Immature natural killer cell (primary cell): ENCODE results near the gene RALGPS1. TPM values are rescaled to one million over a fixed set of nuclear protein-coding genes. Genes with fewer than 3 reads are reported as not detected.

Experiments used
- DNase-seq, 3 donors: peaks; one replicate each; pipeline ENCODE4 v3.0.0; 2022; ENCODE audit warnings: mixed read lengths in 1 of 3
- H3K27ac Mint-ChIP-seq, 6 donors: one replicate each; pipeline ENCODE4 v1.8.0; 2020; ENCODE audit warnings: mixed read lengths in 6 of 6, mild to moderate bottlenecking in 5 of 6, inconsistent platforms in 4 of 6, moderate library complexity in 3 of 6
- H3K27me3 Mint-ChIP-seq, 3 donors: one replicate each; pipeline ENCODE4 v1.8.0; 2020 to 2021; ENCODE audit warnings: low read depth in 3 of 3, mild to moderate bottlenecking in 3 of 3, mixed read lengths in 3 of 3, moderate library complexity in 3 of 3, inconsistent platforms in 1 of 3
- H3K36me3 Mint-ChIP-seq, 3 donors: one replicate each; pipeline ENCODE4 v1.8.0; 2020; ENCODE audit warnings: mixed read lengths in 3 of 3, inconsistent platforms in 2 of 3, mild to moderate bottlenecking in 2 of 3
- H3K4me1 Mint-ChIP-seq, 2 donors: one replicate each; pipeline ENCODE4 v1.8.0; 2020; ENCODE audit warnings: inconsistent platforms in 2 of 2, mild to moderate bottlenecking in 2 of 2, mixed read lengths in 2 of 2, moderate library complexity in 1 of 2
- H3K4me3 Mint-ChIP-seq, 5 donors: one replicate each; pipeline ENCODE4 v1.8.0; 2020; ENCODE audit warnings: mild to moderate bottlenecking in 5 of 5, mixed read lengths in 5 of 5, inconsistent platforms in 3 of 5, moderate library complexity in 3 of 5
- H3K9me3 Mint-ChIP-seq, 6 donors: one replicate each; pipeline ENCODE4 v1.8.0; 2020; ENCODE audit warnings: mild to moderate bottlenecking in 6 of 6, mixed read lengths in 6 of 6, inconsistent platforms in 4 of 6, moderate library complexity in 3 of 6
- polyA plus RNA-seq, 3 donors: library from polyadenylated mRNA; unstranded; fragments of 300-500 nt; fragmentation: Illumina TruSeq; gene quantifications; one replicate each; pipeline ENCODE4 v1.2.3, GENCODE V29; 2021

Gene RALGPS1
- polyA plus RNA-seq, 3 donors from 2014 or later, result 2.6 to 3.4 (median 2.9) TPM

DNA sequence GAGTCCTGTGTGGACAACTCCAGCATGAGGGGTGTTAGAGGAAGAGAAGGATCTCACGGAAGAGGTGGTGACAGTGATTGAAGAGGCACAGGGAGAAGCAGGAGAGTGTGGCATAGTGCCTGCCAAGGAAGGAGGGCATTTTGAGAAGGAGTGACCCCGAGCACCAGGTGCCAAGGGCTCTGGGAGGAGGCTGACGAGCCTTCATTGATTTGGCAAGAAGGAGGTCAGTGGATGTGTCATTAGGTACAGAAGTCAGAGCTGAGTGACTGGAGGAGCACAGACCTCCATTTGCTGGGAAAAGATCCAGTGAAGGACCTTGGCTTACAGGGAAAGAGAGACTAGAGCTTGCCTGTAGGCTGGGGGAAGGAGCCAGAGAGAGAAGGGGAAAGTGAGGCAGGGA is 278.2 kb downstream of the RALGPS1 start:
- peak overlapping the region in 1 of 6 donors; percentile 14 for H3K27ac Mint-ChIP-seq
- DNase-seq, result no peak
- peaks cover 0 to 8% (median 0%) of the 10 kb centered on the region in 3 donors for H3K36me3 Mint-ChIP-seq
- peaks cover 1 to 3% (median 2%) of the 10 kb centered on the region in 3 donors for H3K27me3 Mint-ChIP-seq
- H3K4me3 Mint-ChIP-seq, result no peak overlapping the region
- no peaks in the 10 kb centered on the region for H3K9me3 Mint-ChIP-seq
- H3K4me1 Mint-ChIP-seq, result no peaks in the 10 kb centered on the region

DNA sequence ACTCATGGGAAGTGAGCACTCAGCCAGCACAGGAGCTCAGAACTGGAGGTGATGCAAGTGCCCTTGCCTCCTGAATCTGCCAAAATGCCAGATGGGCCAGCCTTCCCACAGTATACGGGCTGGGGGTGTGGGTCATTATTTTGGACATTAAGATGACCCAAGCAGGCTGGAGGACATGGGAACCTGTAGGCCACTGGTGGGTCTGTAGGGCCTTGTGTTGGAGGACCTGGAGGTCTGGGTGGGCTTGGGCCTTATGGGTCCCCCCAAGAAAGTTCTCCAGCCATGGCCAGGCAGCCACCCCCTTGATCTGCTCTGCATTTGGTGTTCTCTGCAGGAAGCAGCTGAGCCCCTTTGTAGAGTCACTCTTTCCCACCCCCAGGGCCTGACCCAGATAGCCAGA is 278.9 kb downstream of the RALGPS1 start:
- H3K27ac Mint-ChIP-seq, result no peak overlapping the region
- peaks cover 0 to 8% (median 0%) of the 10 kb centered on the region in 3 donors for H3K36me3 Mint-ChIP-seq
- DNase-seq, result no peak
- H3K4me3 Mint-ChIP-seq, result no peak overlapping the region
- H3K27me3 Mint-ChIP-seq, result peaks cover 1 to 2% (median 1%) of the 10 kb centered on the region in 3 donors
- H3K9me3 Mint-ChIP-seq, result no peaks in the 10 kb centered on the region
- peaks cover 0 to 2% of the 10 kb centered on the region in 2 donors for H3K4me1 Mint-ChIP-seq

GRCh38 chr9:127194881-127195713 is 280.5 kb downstream of the RALGPS1 start:
- DNase-seq, result no peak
- Mint-ChIP-seq H3K4me1 (peaks cover 0 to 2% of the 10 kb centered on the region in 2 donors), H3K4me3 (no peak overlapping the region), H3K27me3 (peaks cover 1 to 2% (median 1%) of the 10 kb centered on the region in 3 donors), H3K9me3 (no peaks in the 10 kb centered on the region), H3K27ac (no peak overlapping the region), H3K36me3 (peaks cover 0 to 8% (median 0%) of the 10 kb centered on the region in 3 donors)

- H3K27me3 Mint-ChIP-seq, result peaks cover 1 to 2% (median 1%) of the 10 kb centered on the region in 3 donors
- no peak for DNase-seq
- peaks cover 0 to 8% (median 0%) of the 10 kb centered on the region in 3 donors for H3K36me3 Mint-ChIP-seq
- H3K9me3 Mint-ChIP-seq, result no peaks in the 10 kb centered on the region
- no peak overlapping the region for H3K27ac Mint-ChIP-seq
- H3K4me3 Mint-ChIP-seq, result no peak overlapping the region
- H3K4me1 Mint-ChIP-seq, result peaks cover 0 to 2% of the 10 kb centered on the region in 2 donors
Measured at GRCh38 chr9:127195976-127196825, 281.6 kb downstream of the RALGPS1 start.

- H3K4me1 Mint-ChIP-seq, result peaks cover 0 to 2% of the 10 kb centered on the region in 2 donors
- peaks cover 0 to 8% (median 0%) of the 10 kb centered on the region in 3 donors for H3K36me3 Mint-ChIP-seq
- no peaks in the 10 kb centered on the region for H3K9me3 Mint-ChIP-seq
- no peak overlapping the region for H3K27ac Mint-ChIP-seq
- no peak overlapping the region for H3K4me3 Mint-ChIP-seq
- peaks cover 0 to 1% (median 1%) of the 10 kb centered on the region in 3 donors for H3K27me3 Mint-ChIP-seq
- no peak for DNase-seq
Measured at GRCh38 chr9:127196826-127197145, 282.2 kb downstream of the RALGPS1 start.

DNA sequence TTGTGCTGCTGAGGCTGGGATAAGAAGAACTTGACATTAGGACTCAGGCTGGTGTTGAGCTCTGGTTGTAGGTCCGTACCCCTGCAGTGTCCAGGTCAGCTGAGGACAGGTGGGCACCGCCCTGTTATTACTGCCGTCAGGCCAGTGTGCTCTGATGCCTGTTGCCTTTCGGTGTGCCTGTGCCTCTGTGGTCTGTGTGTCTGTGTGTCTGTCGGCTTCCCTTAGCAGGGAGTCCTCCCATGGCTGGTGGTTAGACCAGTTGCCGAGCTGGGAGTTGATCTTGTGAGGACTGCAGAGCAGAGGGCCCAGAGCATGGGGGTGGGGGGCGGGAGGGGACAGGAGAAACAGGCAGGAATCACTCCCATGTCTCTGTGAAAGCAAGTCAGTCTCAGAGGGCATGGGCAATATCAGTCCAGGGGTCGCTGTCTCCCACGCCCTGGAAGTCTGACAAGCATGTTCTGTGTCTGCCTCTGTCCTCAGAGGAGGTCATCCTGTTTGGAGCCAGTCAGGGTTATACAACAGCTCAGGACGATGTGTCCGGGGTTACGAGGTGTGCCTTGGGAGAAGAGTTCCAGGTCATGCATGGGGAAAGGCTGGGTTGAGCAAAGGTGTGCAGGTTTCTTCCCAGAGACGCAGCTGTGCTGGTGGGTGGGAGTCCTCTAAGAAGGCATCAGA is 282.7 kb downstream of the RALGPS1 start:
- no peak overlapping the region for H3K4me3 Mint-ChIP-seq
- no peak overlapping the region for H3K27ac Mint-ChIP-seq
- peaks cover 0 to 8% (median 0%) of the 10 kb centered on the region in 3 donors for H3K36me3 Mint-ChIP-seq

DNA sequence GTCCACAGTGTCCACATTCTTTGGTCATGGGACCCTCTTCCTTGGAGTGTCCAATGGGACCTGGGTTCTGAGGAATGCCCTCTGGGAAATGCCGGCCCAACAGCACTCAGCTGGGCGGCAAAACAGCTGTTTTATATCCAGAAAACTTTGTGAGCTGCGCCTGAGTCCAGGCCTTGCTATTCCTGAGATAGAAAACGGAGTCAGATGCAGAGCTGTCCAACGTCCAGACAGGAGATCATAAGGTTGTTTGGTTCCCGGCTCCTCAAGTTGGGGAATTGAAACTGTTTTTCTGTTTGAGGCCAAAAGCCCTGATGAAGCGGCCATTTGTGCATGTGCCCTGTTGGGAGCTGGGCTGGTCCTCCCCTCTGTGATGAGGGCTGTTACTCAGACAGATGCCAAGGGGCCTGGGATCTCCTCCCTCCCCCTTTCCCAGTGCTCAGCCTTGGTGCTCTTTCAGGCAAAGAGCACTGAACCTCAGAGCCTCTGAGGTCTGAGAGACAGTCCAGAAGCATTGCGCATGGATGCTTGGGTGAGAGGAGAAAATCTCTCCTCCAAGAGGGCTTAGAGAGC is 283.4 kb downstream of the RALGPS1 start:
- peaks cover 0 to 8% (median 0%) of the 10 kb centered on the region in 3 donors for H3K36me3 Mint-ChIP-seq
- no peak overlapping the region for H3K4me3 Mint-ChIP-seq
- H3K27me3 Mint-ChIP-seq, result no peaks in the 10 kb centered on the region
- no peak for DNase-seq
- H3K9me3 Mint-ChIP-seq, result no peaks in the 10 kb centered on the region
- peaks cover 0 to 2% of the 10 kb centered on the region in 2 donors for H3K4me1 Mint-ChIP-seq
- no peak overlapping the region for H3K27ac Mint-ChIP-seq

More for the DNA sequence above, 282.7 kb downstream of the RALGPS1 start:
- no peak for DNase-seq
- H3K9me3 Mint-ChIP-seq, result no peaks in the 10 kb centered on the region
- H3K4me1 Mint-ChIP-seq, result peaks cover 0 to 2% of the 10 kb centered on the region in 2 donors
- H3K27me3 Mint-ChIP-seq, result peaks cover 0 to 1% (median 0%) of the 10 kb centered on the region in 3 donors

DNA sequence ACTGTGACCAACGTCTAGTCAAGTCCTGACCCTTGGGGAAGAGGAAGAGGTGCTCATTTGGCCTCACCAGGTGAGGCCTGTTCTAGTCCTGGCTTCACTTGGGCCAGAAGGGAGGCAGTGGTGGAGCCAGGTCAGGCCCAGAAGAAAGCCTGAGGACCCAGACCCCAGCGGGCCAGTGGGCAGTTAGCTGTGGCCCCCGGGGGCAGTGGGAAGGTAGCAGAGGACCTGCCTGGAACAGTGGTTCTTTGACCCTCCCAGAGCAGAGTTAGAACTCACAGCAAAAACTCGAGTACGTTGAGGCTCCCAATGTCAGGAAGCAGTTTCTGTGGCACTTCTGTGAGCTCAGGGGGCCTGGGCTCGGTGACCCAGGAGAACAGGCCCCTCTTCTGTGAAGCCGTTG is 284.0 kb downstream of the RALGPS1 start:
- H3K4me3 Mint-ChIP-seq, result no peak overlapping the region
- no peaks in the 10 kb centered on the region for H3K9me3 Mint-ChIP-seq
- no peak for DNase-seq
- H3K36me3 Mint-ChIP-seq, result peaks cover 0 to 8% (median 0%) of the 10 kb centered on the region in 3 donors
- no peak overlapping the region for H3K27ac Mint-ChIP-seq
- H3K27me3 Mint-ChIP-seq, result no peaks in the 10 kb centered on the region
- peaks cover 0 to 2% of the 10 kb centered on the region in 2 donors for H3K4me1 Mint-ChIP-seq

DNA sequence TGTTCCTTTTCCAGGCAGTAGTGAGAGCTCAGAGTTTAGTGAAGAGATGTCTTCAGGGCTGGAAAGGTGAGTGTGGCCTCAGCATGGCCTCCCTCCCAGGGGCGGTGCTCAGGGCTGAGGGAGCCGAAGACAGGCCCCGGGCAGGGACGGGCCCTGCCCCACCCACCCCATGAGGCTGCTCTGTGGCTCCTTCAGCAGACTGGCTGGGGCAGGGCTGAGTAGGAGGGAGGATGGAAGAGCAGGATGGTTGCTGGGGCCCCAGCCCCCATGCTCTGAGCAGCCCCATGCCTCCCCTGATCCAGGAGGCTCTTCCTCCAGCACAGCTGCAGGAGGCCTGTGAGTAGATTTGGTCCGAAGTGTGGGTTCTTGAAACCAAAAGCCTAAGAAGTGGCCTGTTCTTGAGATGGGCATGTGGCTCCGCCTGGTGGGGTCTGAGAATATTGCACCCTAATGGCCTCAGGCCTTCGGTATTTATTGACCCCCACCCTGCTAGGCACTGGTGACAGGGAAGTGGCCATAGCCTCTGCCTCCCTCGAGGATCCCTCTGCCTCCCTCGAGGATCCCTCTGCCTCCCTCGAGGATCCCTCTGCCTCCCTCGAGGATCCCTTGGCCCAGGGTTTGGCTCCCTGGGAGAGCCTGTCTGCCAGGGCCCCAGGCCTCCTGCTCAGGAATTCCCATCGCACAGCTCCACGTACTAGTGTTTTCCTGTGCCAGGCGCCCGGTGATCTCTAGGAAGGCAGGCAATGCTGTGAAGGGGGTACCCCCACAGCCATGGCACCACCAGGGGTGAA is 284.6 kb downstream of the RALGPS1 start:
- Mint-ChIP-seq H3K4me1 (peaks cover 0 to 2% of the 10 kb centered on the region in 2 donors), H3K9me3 (no peaks in the 10 kb centered on the region), H3K27ac (no peak overlapping the region), H3K4me3 (no peak overlapping the region), H3K36me3 (peaks cover 0 to 8% (median 0%) of the 10 kb centered on the region in 3 donors), H3K27me3 (no peaks in the 10 kb centered on the region)
- peak; percentile 64 to 74 (median 69) for DNase-seq

DNA sequence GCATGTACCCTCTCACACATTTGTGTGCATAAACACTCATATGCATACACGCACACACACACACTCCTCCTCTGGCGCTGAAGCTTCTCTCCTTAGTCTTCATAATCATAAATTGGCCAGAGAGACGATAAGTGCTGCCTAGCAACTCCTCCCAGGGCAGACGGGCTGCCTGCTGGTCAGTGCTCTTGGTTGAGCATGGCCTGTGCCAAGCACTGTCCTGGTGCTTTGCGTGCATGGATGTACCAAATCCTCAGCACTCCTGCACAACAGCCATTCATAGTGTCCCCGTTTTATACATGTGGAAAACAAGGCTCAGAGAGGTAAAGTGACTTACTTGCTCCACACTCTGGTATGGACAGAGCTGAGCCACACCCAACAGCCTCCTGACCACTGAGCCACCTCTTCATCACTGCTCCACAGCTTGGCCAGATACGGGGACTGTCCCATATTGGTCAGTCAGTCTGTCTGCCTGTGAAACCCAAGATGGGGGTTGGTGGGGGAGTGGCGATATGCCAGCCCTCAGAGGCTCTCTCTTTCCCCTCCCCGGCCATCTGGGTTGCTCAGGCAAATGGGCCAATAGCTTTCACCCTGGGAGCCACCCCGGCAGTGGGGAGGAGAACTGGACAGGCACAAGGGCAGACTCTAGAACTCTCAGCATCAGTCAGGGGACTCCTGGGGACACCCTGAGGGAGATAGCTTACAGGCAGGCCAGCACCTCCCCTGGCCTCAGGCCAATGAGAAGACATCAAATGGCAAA is 285.7 kb downstream of the RALGPS1 start:
- H3K4me3 Mint-ChIP-seq, result no peak overlapping the region
- peaks cover 0 to 2% of the 10 kb centered on the region in 2 donors for H3K4me1 Mint-ChIP-seq
- no peaks in the 10 kb centered on the region for H3K9me3 Mint-ChIP-seq
- no peak overlapping the region for H3K27ac Mint-ChIP-seq
- H3K36me3 Mint-ChIP-seq, result peaks cover 0 to 8% (median 3%) of the 10 kb centered on the region in 3 donors
- no peak for DNase-seq
- H3K27me3 Mint-ChIP-seq, result no peaks in the 10 kb centered on the region

DNA sequence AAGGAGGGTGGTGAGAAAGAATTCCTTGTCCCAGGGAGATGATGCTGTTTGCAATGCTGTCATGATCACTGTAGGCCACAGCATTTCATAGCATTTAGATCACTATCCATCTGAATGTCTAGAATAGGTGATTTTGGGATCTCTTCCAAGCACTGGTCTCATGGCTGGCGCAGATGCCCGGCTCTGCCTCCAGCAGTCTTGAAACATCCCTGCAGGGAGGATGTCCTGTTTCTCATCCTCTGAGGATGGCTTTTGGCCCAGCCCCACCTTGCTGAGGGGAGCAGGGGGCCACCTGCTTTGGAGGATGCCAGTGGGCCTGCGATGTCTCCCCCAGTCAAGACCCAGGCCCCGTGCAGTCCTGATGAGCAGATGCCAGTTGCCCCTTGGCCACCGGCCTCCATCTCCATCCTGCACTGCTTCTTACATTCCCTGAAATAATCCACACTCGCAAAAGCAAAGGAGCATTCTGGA is 286.5 kb downstream of the RALGPS1 start:
- H3K36me3 Mint-ChIP-seq, result peaks cover 0 to 5% (median 4%) of the 10 kb centered on the region in 3 donors
- H3K27ac Mint-ChIP-seq, result peak overlapping the region in 1 of 6 donors; percentile 21
- peaks cover 0 to 2% of the 10 kb centered on the region in 2 donors for H3K4me1 Mint-ChIP-seq
- no peak for DNase-seq
- H3K27me3 Mint-ChIP-seq, result no peaks in the 10 kb centered on the region
- no peaks in the 10 kb centered on the region for H3K9me3 Mint-ChIP-seq
- H3K4me3 Mint-ChIP-seq, result no peak overlapping the region

- Mint-ChIP-seq H3K4me3 (no peak overlapping the region), H3K27ac (peak overlapping the region in 1 of 6 donors; percentile 16), H3K27me3 (peaks cover 0 to 2% (median 0%) of the 10 kb centered on the region in 3 donors), H3K36me3 (peaks cover 0 to 4% (median 0%) of the 10 kb centered on the region in 3 donors), H3K4me1 (peaks cover 0 to 2% of the 10 kb centered on the region in 2 donors), H3K9me3 (no peaks in the 10 kb centered on the region)
- no peak for DNase-seq
Measured at GRCh38 chr9:127201731-127202130, 287.1 kb downstream of the RALGPS1 start.
